Neural cell (in vitro differentiated cells): ENCODE results near the gene HEG1. TPM values are rescaled to one million over a fixed set of nuclear protein-coding genes. Genes with fewer than 3 reads are reported as not detected.

Source experiments
- H2AFZ ChIP-seq: fragments of 200-600, 300-800 bp; sonication (generic), shearing (Covaris generic); 2 replicates; pipeline ENCODE4 v1.6.0; 2014; ENCODE audit warnings: low read depth, mild to moderate bottlenecking, antibody characterized with exemption, low read length, moderate library complexity
- H3F3A ChIP-seq: fragments of 200-600 bp; shearing (Covaris generic); 2 replicates; pipeline ENCODE4 v1.6.1; 2016; ENCODE audit warnings: mild to moderate bottlenecking, moderate library complexity, mixed read lengths, antibody characterized with exemption, low read length; ENCODE audit not compliant: insufficient read depth, poor library complexity, severe bottlenecking
- H3K27ac ChIP-seq: fragments of 200-600, 300-800 bp; sonication (generic), shearing (Covaris generic); 2 replicates; pipeline ENCODE4 v1.5.1; 2014; ENCODE audit warnings: mild to moderate bottlenecking, low read length, moderate library complexity
- H3K27me3 ChIP-seq: fragments of 300-800, 200-600 bp; sonication (generic), shearing (Covaris generic); 2 replicates; pipeline ENCODE4 v1.6.0; 2014; ENCODE audit warnings: mild to moderate bottlenecking, low read depth, low read length, moderate library complexity; ENCODE audit not compliant: insufficient read depth
- H3K36me3 ChIP-seq: fragments of 300-800, 200-600 bp; sonication (generic), shearing (Covaris generic); 2 replicates; pipeline ENCODE4 v1.5.1; 2014; ENCODE audit warnings: mild to moderate bottlenecking, antibody characterized with exemption, low read length, moderate library complexity; ENCODE audit not compliant: insufficient read depth
- H3K4me2 ChIP-seq: fragments of 300-800, 200-600 bp; sonication (generic), shearing (Covaris generic); 2 replicates; pipeline ENCODE4 v1.6.0; 2014; ENCODE audit warnings: mild to moderate bottlenecking, low read length
- H3K4me3 ChIP-seq: fragments of 300-800, 200-600 bp; sonication (generic), shearing (Covaris generic); 2 replicates; pipeline ENCODE4 v1.5.1; 2014; ENCODE audit warnings: mild to moderate bottlenecking, low read length, moderate library complexity
- H3K79me2 ChIP-seq: fragments of 200-600 bp; shearing (Covaris generic); replicated peaks from 2 replicates; pipeline ENCODE4 v1.6.0; 2014; ENCODE audit warnings: mild to moderate bottlenecking, low read length, moderate library complexity; ENCODE audit not compliant: insufficient read depth
- H3K9ac ChIP-seq: fragments of 300-800, 200-600 bp; sonication (generic), shearing (Covaris generic); 2 replicates; pipeline ENCODE4 v1.6.1; 2016; ENCODE audit warnings: mild to moderate bottlenecking, low read length, mixed read lengths
- H3K9me2 ChIP-seq: fragments of 200-600 bp; shearing (Covaris generic); 2 replicates; pipeline ENCODE4 v1.6.1; 2016; ENCODE audit warnings: mild to moderate bottlenecking, low read length, mixed read lengths; ENCODE audit not compliant: insufficient read depth
- H3K9me3 ChIP-seq: fragments of 200-600, 300-800 bp; sonication (generic), shearing (Covaris generic); 2 replicates; pipeline ENCODE4 v1.6.1; 2016; ENCODE audit warnings: mild to moderate bottlenecking, mixed run types, low read length, moderate library complexity, mixed read lengths
- H4K20me1 ChIP-seq: fragments of 200-600 bp; shearing (Covaris generic); 2 replicates; pipeline ENCODE4 v1.6.1; 2016; ENCODE audit warnings: mild to moderate bottlenecking, mixed run types; ENCODE audit not compliant: insufficient read depth
- EP300 ChIP-seq: fragments of 450-650 bp; conservative IDR thresholded peaks from 2 replicates; pipeline ENCODE4 v1.6.1; 2014; ENCODE audit warnings: antibody characterized with exemption, mild to moderate bottlenecking, moderate library complexity; ENCODE audit not compliant: poor library complexity, severe bottlenecking
- EZH2 ChIP-seq: fragments of 200-600, 300-800 bp; shearing (Covaris generic), sonication (generic); IDR thresholded peaks from 2 replicates; pipeline ENCODE4 v1.6.1; 2014; ENCODE audit warnings: antibody characterized with exemption, low read length, borderline replicate concordance, mild to moderate bottlenecking; ENCODE audit not compliant: insufficient read depth, poor library complexity, severe bottlenecking
- MXI1 ChIP-seq: fragments of 450-650 bp; conservative IDR thresholded peaks from 2 replicates; pipeline ENCODE4 v1.6.1; 2014; ENCODE audit warnings: antibody characterized with exemption, mild to moderate bottlenecking; ENCODE audit not compliant: poor library complexity, severe bottlenecking
- POLR2AphosphoS5 ChIP-seq: IDR thresholded peaks from 2 replicates; pipeline ENCODE4 v1.6.1; 2012
- RAD21 ChIP-seq: fragments of 450-650 bp; conservative IDR thresholded peaks from 2 replicates; pipeline ENCODE4 v1.6.1; 2014; ENCODE audit warnings: antibody characterized with exemption, mild to moderate bottlenecking, moderate library complexity
- REST ChIP-seq: IDR thresholded peaks from 2 replicates; pipeline ENCODE4 v1.6.1; 2012; ENCODE audit warnings: borderline replicate concordance
- SMC3 ChIP-seq: fragments of 450-650 bp; conservative IDR thresholded peaks from 2 replicates; pipeline ENCODE4 v1.6.1; 2014; ENCODE audit warnings: antibody characterized with exemption, mild to moderate bottlenecking, moderate library complexity; ENCODE audit not compliant: poor library complexity
- TAF1 ChIP-seq: IDR thresholded peaks from 2 replicates; pipeline ENCODE4 v1.6.1; 2012; ENCODE audit warnings: low read depth
- polyA plus RNA-seq: library from polyadenylated mRNA; depleted of rRNA; stranded (reverse); fragments of >200 nt; gene quantifications from 2 replicates; pipeline ENCODE4 v1.2.3, GENCODE V29; 2014
- TF ChIP-seq, protein P1 (sequence below): fragments of 450-650 bp; IDR thresholded peaks from 2 replicates; pipeline ENCODE4 v1.5.1; 2014; ENCODE audit warnings: antibody characterized with exemption, mild to moderate bottlenecking, moderate library complexity; ENCODE audit not compliant: poor library complexity, severe bottlenecking

Gene HEG1
- polyA plus RNA-seq, 1 donor from 2014 or later, result 0.48 TPM

DNA sequence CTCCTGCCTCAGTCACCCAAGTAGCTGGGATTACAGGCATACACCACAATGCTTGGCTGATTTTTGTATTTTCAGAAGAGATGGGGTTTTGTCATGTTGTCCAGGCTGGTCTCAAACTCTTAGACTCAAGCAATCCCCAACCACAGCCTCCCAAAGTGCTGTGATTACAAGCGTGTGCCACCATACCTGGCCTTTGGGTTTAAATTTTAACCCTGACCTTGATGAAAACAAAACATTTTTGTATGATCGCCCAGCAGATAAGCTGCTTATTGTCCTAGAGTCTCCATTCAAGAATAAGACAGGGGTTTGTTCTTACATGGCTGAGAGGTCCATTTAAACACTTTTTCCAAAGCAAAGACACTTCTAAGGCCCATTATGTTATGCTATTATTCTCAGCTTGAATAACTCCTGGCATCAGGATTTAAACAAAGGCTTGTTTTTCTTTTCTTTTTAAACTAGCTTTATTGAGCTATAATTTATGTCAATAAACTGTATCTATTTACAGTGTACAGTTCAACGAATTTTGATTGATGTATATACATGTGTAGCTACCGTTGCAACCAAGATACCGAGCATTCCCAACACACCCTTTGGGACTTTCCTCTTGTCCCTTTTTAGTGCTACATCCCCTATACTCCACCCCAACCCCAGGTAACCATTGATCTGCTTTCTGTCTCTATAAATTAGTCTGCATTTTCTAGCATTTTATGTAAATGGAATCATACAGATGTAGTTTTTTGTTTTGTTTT, 119.8 kb downstream of the HEG1 start:
- H3K79me2 ChIP-seq, result no peaks in the 10 kb centered on the region
- H3K27me3 ChIP-seq, result no peaks in the 10 kb centered on the region
- no peak overlapping the region for H3K9ac ChIP-seq
- TF ChIP-seq REST (no peak), EP300 (no peak), EZH2 (no peak), MXI1 (no peak), RAD21 (no peak), POLR2AphosphoS5 (no peak), SMC3 (no peak), TAF1 (no peak)
- TF ChIP-seq, protein P1, sequence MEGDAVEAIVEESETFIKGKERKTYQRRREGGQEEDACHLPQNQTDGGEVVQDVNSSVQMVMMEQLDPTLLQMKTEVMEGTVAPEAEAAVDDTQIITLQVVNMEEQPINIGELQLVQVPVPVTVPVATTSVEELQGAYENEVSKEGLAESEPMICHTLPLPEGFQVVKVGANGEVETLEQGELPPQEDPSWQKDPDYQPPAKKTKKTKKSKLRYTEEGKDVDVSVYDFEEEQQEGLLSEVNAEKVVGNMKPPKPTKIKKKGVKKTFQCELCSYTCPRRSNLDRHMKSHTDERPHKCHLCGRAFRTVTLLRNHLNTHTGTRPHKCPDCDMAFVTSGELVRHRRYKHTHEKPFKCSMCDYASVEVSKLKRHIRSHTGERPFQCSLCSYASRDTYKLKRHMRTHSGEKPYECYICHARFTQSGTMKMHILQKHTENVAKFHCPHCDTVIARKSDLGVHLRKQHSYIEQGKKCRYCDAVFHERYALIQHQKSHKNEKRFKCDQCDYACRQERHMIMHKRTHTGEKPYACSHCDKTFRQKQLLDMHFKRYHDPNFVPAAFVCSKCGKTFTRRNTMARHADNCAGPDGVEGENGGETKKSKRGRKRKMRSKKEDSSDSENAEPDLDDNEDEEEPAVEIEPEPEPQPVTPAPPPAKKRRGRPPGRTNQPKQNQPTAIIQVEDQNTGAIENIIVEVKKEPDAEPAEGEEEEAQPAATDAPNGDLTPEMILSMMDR, result no peak
- no peaks in the 10 kb centered on the region for H4K20me1 ChIP-seq
- H3K4me3 ChIP-seq, result no peak overlapping the region
- H3F3A ChIP-seq, result no peaks in the 10 kb centered on the region
- H3K36me3 ChIP-seq, result no peaks in the 10 kb centered on the region
- no peak overlapping the region for H3K27ac ChIP-seq
- no peak overlapping the region for H3K4me2 ChIP-seq
- H3K9me3 ChIP-seq, result no peaks in the 10 kb centered on the region
- H2AFZ ChIP-seq, result no peak overlapping the region
- H3K9me2 ChIP-seq, result no peaks in the 10 kb centered on the region

DNA sequence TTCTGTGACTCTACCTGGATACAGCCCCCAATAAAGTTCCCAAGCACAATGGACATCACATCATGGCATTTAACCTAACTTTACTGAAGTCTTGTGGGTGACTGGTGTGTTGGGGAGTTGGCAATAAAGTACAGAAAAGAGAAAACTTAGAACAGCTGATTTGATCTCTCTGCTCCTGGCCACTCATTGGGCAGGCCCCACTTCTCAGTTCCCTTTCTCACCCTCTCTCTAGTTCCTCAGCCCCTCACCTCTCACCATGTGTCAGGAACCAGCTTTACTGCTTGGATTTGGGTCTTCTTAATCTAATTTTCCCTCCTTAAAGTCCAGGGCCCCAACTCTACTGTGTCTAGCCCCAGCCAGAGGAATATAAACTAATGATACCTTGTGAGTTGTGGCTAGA, 120.5 kb downstream of the HEG1 start:
- Histone ChIP-seq H3K36me3 (no peaks in the 10 kb centered on the region), H3K27ac (no peak overlapping the region), H4K20me1 (no peaks in the 10 kb centered on the region), H3K9me2 (no peaks in the 10 kb centered on the region), H3K9me3 (no peaks in the 10 kb centered on the region), H3K4me2 (no peak overlapping the region), H3K4me3 (no peak overlapping the region), H3F3A (no peaks in the 10 kb centered on the region), H2AFZ (no peak overlapping the region), H3K9ac (no peak overlapping the region), H3K27me3 (no peaks in the 10 kb centered on the region), H3K79me2 (no peaks in the 10 kb centered on the region)
- TF ChIP-seq REST (no peak), EZH2 (no peak), MXI1 (no peak), SMC3 (no peak), EP300 (no peak), TAF1 (no peak), RAD21 (no peak), POLR2AphosphoS5 (no peak)
- TF ChIP-seq, protein P1, result no peak
